Spleen (tissue), 11 donors: ENCODE measurements around the gene AP2A1. TPM values are rescaled to one million over a fixed set of nuclear protein-coding genes. Genes with fewer than 3 reads are reported as not detected.
A peak's percentile ranks its signal among the peaks of the same experiment; 100 is the strongest.

Experiments used
- DNase-seq: peaks from one replicate; pipeline ENCODE4 v3.0.0-alpha.2; 2020
- H3K27ac ChIP-seq, 8 donors: fragments of 200-600 bp; sonication (generic) in 7 of 8; 1 replicate in 4 of 8; 2 replicates in 4 of 8; pipeline versions ENCODE4 v1.5.0 to v1.8.0; 2016 to 2021; ENCODE audit warnings: inconsistent platforms in 4 of 8, mild to moderate bottlenecking in 4 of 8, moderate library complexity in 1 of 8
- H3K27me3 ChIP-seq, 7 donors: fragments of 200-600 bp; sonication (generic) in 6 of 7; replicated peaks in 1 of 7; 1 replicate in 4 of 7; 2 replicates in 3 of 7; pipeline versions ENCODE4 v1.5.0 to v1.8.0; 2016 to 2021; ENCODE audit warnings: inconsistent platforms in 3 of 7, mild to moderate bottlenecking in 1 of 7
- H3K36me3 ChIP-seq, 6 donors: fragments of 200-600 bp; sonication (generic) in 5 of 6; 1 replicate in 4 of 6; 2 replicates in 2 of 6; pipeline versions ENCODE4 v1.5.0 to v1.8.0; 2016 to 2021; ENCODE audit warnings: inconsistent platforms in 2 of 6
- H3K4me1 ChIP-seq, 6 donors: fragments of 200-600 bp; sonication (generic) in 5 of 6; 1 replicate in 3 of 6; 2 replicates in 3 of 6; pipeline versions ENCODE4 v1.5.0 to v1.8.0; 2016 to 2021; ENCODE audit warnings: inconsistent platforms in 3 of 6
- H3K4me3 ChIP-seq, 8 donors: fragments of 200-600 bp; sonication (generic) in 7 of 8; 1 replicate in 4 of 8; 2 replicates in 4 of 8; pipeline versions ENCODE4 v1.5.0 to v1.8.0; 2016 to 2021; ENCODE audit warnings: inconsistent platforms in 4 of 8, mild to moderate bottlenecking in 4 of 8, moderate library complexity in 2 of 8
- H3K9me3 ChIP-seq, 8 donors: fragments of 200-600 bp; sonication (generic) in 7 of 8; 1 replicate in 4 of 8; 2 replicates in 4 of 8; pipeline versions ENCODE4 v1.5.0 to v1.8.0; 2016 to 2021; ENCODE audit warnings: inconsistent platforms in 4 of 8
- CTCF ChIP-seq, 11 experiments: fragments of 200-600 bp in 7 of 11; fragments of 450-650 bp in 4 of 11; sonication (generic) in 4 of 11; IDR thresholded peaks in 8 of 11; conservative IDR thresholded peaks in 3 of 11; 1 replicate in 7 of 11; 2 replicates in 4 of 11; pipeline versions ENCODE4 v1.4.0 to v1.8.0; 2016 to 2021; ENCODE audit warnings: antibody characterized with exemption in 11 of 11, inconsistent platforms in 4 of 11, mild to moderate bottlenecking in 1 of 11
- POLR2A ChIP-seq, 3 donors: fragments of 450-650 bp; IDR thresholded peaks; one replicate each; pipeline ENCODE4 v1.5.1; 2017; ENCODE audit warnings: antibody characterized with exemption in 3 of 3, mild to moderate bottlenecking in 1 of 3
- POLR2AphosphoS5 ChIP-seq, 3 donors: sonication (generic); formaldehyde crosslinking; IDR thresholded peaks; one replicate each; pipeline ENCODE4 v1.5.1; 2017; ENCODE audit warnings: antibody characterized with exemption in 3 of 3
- WGBS, 5 donors: extraction: QIAGEN DNeasy Blood & Tissue Kit in 3 of 5; methylation state at CpG; one replicate each; pipeline versions ENCODE4 v1.1.5 to v1.1.7; 2013 to 2018; 5-methylcytosine and 5-hydroxymethylcytosine counted together
- intact Hi-C: fragments of 100-400 bp; cut with DNase I; formaldehyde crosslinking; loops from one replicate; pipeline ENCODE4 v1.15.0; 2023; ENCODE audit warnings: low total_unique reads
- polyA plus RNA-seq, 3 donors: library from polyadenylated mRNA; stranded (reverse); fragments of 200-250 nt; gene quantifications; one replicate each; pipeline ENCODE4 v1.2.1, GENCODE V29; 2013
- total RNA-seq, 7 donors: library from RNA; depleted of rRNA in 3 of 7; stranded (reverse); fragments of >200 nt in 3 of 7; fragmentation: NEBNext Ultra II Directional in 4 of 7; extraction: Animal tissue kit (Norgen Biotek cat#: 25700) in 4 of 7; gene quantifications; one replicate each; pipeline versions ENCODE4 v1.1.0 to v1.2.1, GENCODE V29; 2016 to 2021
- donor health status: healthy with polysubstance abuse.
- donor health status: DM: no; HTN: no; CAD: no; lungs with moderate emphysema.
- donor health status: DM: no; HTN: no; CAD: no.
- donor health status: Bipolar disorder and iron deficiency.
- donor health status: healthy.
- donor health status: DM: no; HTN: no; CAD: no.
- donor health status: DM: yes; HTN: yes; CAD: no.

The AP2A1 gene
- total and polyA plus RNA-seq, 10 donors = 18.1 to 108 (median 89.1) TPM

GRCh38 chr19:49764341-49764740 lies 2.5 kb upstream of the AP2A1 start:
- intact Hi-C loops = no loop called here

GRCh38 chr19:49766007-49766929 lies 533 bp upstream of the AP2A1 start:
- DNase-seq = peak; percentile 98
- H3K27me3 ChIP-seq = no peaks in the 10 kb centered on the region
- H3K9me3 ChIP-seq = no peaks in the 10 kb centered on the region
- peak in 1 of 3 donors; percentile 27 for TF ChIP-seq POLR2A (IDR thresholded peaks at IDR 0.05)
- TF ChIP-seq POLR2AphosphoS5 (IDR thresholded peaks at IDR 0.05) = peak; percentile 78 to 93 (median 92)
- peak in 6 of 11 experiments; percentile 2 to 42 (median 22) for TF ChIP-seq CTCF (IDR thresholded peaks at IDR 0.05 in 8 of 11, conservative IDR thresholded peaks at IDR 0.05 in 3 of 11)
- H3K36me3 ChIP-seq = peaks cover 0 to 16% (median 0%) of the 10 kb centered on the region in 6 donors
- peak overlapping the region; percentile 61 to 85 (median 74) for H3K4me3 ChIP-seq
- 1 to 2% (median 1%) methylated on average over 41 to 53 of the region's 53 CpGs for WGBS, 5 donors
- intact Hi-C loops = no loop called here
- peaks cover 16 to 55% (median 38%) of the 10 kb centered on the region in 6 donors for H3K4me1 ChIP-seq
- peak overlapping the region; percentile 82 to 96 (median 92) for H3K27ac ChIP-seq

More at GRCh38 chr19:49764341-49764740, 2.5 kb upstream of the AP2A1 start:
- 87 to 95% (median 93%) methylated on average over 8 of the region's 8 CpGs for WGBS, 5 donors
- H3K9me3 ChIP-seq = no peaks in the 10 kb centered on the region
- no peaks in the 10 kb centered on the region for H3K36me3 ChIP-seq
- DNase-seq = no peak
- no peaks in the 10 kb centered on the region for H3K27me3 ChIP-seq
- H3K4me1 ChIP-seq = peaks cover 16 to 36% (median 28%) of the 10 kb centered on the region in 6 donors
- no peak overlapping the region for H3K27ac ChIP-seq
- TF ChIP-seq POLR2A (IDR thresholded peaks at IDR 0.05) = no peak
- TF ChIP-seq POLR2AphosphoS5 (IDR thresholded peaks at IDR 0.05) = no peak
- no peak for TF ChIP-seq CTCF (IDR thresholded peaks at IDR 0.05 in 8 of 11, conservative IDR thresholded peaks at IDR 0.05 in 3 of 11)
- H3K4me3 ChIP-seq = no peak overlapping the region

GRCh38 chr19:49767381-49767780 lies 580 bp downstream of the AP2A1 start:
- Histone ChIP-seq H3K9me3 (no peaks in the 10 kb centered on the region), H3K27ac (peak overlapping the region; percentile 70 to 96 (median 88)), H3K4me1 (peaks cover 16 to 63% (median 39%) of the 10 kb centered on the region in 6 donors), H3K27me3 (no peaks in the 10 kb centered on the region), H3K36me3 (peaks cover 0 to 24% (median 0%) of the 10 kb centered on the region in 6 donors), H3K4me3 (peak overlapping the region; percentile 61 to 85 (median 74))
- TF ChIP-seq POLR2AphosphoS5 (IDR thresholded peaks at IDR 0.05) (no peak), POLR2A (IDR thresholded peaks at IDR 0.05) (no peak), CTCF (IDR thresholded peaks at IDR 0.05 in 8 of 11, conservative IDR thresholded peaks at IDR 0.05 in 3 of 11) (no peak)
- no peak for DNase-seq
- intact Hi-C loops = no loop called here
- WGBS, 5 donors = 0 to 1% (median 0%) methylated on average over 9 of the region's 9 CpGs
